Heart right ventricle (tissue), 16 donors: ENCODE data around the gene REXO1. TPM values are rescaled to one million over a fixed set of nuclear protein-coding genes. Genes with fewer than 3 reads are reported as not detected.

Source experiments
- ATAC-seq, 8 donors: fragments of 200-7000 bp; cut with Tn5 transposase; one replicate each; pipeline ENCODE4 v1.9.1; 2020; ENCODE audit warnings: mild to moderate bottlenecking in 8 of 8, moderate library complexity in 8 of 8, moderate number of reproducible peaks in 1 of 8
- DNase-seq, 2 donors: peaks; one replicate each; pipeline ENCODE4 v3.0.0-alpha.2; 2020
- H3K27ac ChIP-seq, 10 donors: fragments of 200-600 bp; sonication (generic) in 2 of 10; one replicate each; pipeline versions ENCODE4 v1.5.0 to v1.8.0; 2020 to 2022; ENCODE audit warnings: mild to moderate bottlenecking in 3 of 10
- H3K27me3 ChIP-seq, 7 donors: fragments of 200-600 bp; one replicate each; pipeline ENCODE4 v1.8.0; 2021 to 2022; ENCODE audit warnings: mild to moderate bottlenecking in 2 of 7
- H3K36me3 ChIP-seq, 9 donors: fragments of 200-600 bp; sonication (generic) in 1 of 9; one replicate each; pipeline versions ENCODE4 v1.5.0 to v1.8.0; 2020 to 2022; ENCODE audit warnings: mild to moderate bottlenecking in 2 of 9
- H3K4me1 ChIP-seq, 9 donors: fragments of 200-600 bp; sonication (generic) in 1 of 9; one replicate each; pipeline versions ENCODE4 v1.5.0 to v1.8.0; 2020 to 2022; ENCODE audit warnings: mild to moderate bottlenecking in 4 of 9
- H3K4me3 ChIP-seq, 10 donors: fragments of 200-600 bp; sonication (generic) in 2 of 10; one replicate each; pipeline versions ENCODE4 v1.5.0 to v1.8.0; 2020 to 2022; ENCODE audit warnings: mild to moderate bottlenecking in 7 of 10, moderate library complexity in 2 of 10
- H3K9me3 ChIP-seq, 11 donors: fragments of 200-600 bp in 10 of 11; sonication (generic) in 2 of 11; one replicate each; pipeline versions ENCODE4 v1.5.0 to v1.8.0; 2013 to 2022; ENCODE audit warnings: mild to moderate bottlenecking in 2 of 11, control low read depth in 1 of 11, moderate library complexity in 1 of 11
- WGBS, 2 donors: extraction: QIAGEN DNeasy Blood & Tissue Kit; methylation state at CpG; one replicate each; pipeline ENCODE4 v1.1.7; 2013; ENCODE audit warnings: inconsistent platforms in 1 of 2; 5-methylcytosine and 5-hydroxymethylcytosine counted together
- intact Hi-C, 10 donors: fragments of 100-400 bp; cut with DNase I; formaldehyde crosslinking; loops; one replicate each; pipeline versions ENCODE4 v1.11.1 to v1.14.2; 2022
- polyA plus RNA-seq, 2 donors: library from polyadenylated mRNA; stranded (reverse); fragments of 200-250 nt; gene quantifications; one replicate each; pipeline ENCODE4 v1.2.3, GENCODE V29; 2013
- total RNA-seq, 10 donors: library from RNA; stranded (reverse); fragmentation: NEBNext Ultra II Directional in 3 of 10; extraction: Animal tissue kit (Norgen Biotek cat#: 25700) in 3 of 10; gene quantifications; one replicate each; pipeline versions ENCODE4 v1.2.1 to v1.2.4, GENCODE V29; 2021 to 2023
- TF ChIP-seq, protein P1 (sequence below), 9 donors: fragments of 200-600 bp; sonication (generic) in 2 of 9; IDR thresholded peaks; one replicate each; pipeline versions ENCODE4 v1.5.0 to v1.8.0; 2021 to 2022; ENCODE audit warnings: antibody characterized with exemption in 9 of 9, mild to moderate bottlenecking in 5 of 9, moderate library complexity in 1 of 9
- donor health status: Arrhythmogenic right ventricular cardiomyopathy.
- donor health status: ischemic (EF 13 %, LVEDD 7.1; RV severe dilation, severe dysfunction).
- donor health status: healthy with polysubstance abuse.
- donor health status: DM: no; HTN: yes; CAD: no.
- donor health status: DM: no; HTN: no; CAD: no.
- donor health status: ischemic (EF 25% LVEDD 6.9; RV normal size, moderate dysfunction).
- donor health status: ischemic (EF 25% LVEDD 5.7; RV mildly dilated, moderate dysfunction).
- donor health status: healthy.
- donor health status: DM: yes; HTN: yes; CAD: no.
- donor health status: Ischemic cardiomyopathy.
- donor health status: ischemic (EF 35%, LVEDD 5.7; RV mildly dilated, moderate dysfunction).
- donor health status: nonischemic (EF 11% LVEDD 7.7; RV severe dilation, severe dysfunction).
- donor health status: DM: yes; HTN: yes; CAD: no.
- donor health status: PGD.
- donor health status: ischemic (EF 29% LVEDD 5.4; RV normal size, mild dysfunction).
- donor health status: nonischemic (EF 23%, LVEDD 6.1; RV moderate dilation, normal function).

REXO1 gene
- total and polyA plus RNA-seq, 12 donors = 13.1 to 20.6 (median 16.5) TPM

DNA sequence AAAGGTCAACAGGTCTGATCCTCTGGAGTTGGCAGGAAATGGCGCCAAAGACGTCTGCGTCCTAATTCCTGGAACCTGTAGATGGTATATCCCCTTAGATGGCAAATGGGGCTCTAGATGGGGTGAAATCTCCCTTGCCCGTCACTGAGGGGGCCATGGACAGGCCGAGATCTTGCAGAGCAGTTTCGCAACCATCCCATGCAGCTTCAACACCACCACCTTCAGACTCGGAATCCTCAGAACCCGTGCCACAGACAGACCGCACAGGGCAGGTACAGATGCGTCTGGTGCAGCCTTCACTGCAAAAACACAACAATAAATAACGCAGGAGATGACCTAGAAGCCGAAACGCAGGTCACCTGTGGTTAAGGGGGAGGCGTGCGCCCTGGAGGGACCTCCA is 17.7 kb downstream of the REXO1 start:
- Histone ChIP-seq H3K9me3 (no peaks in the 10 kb centered on the region), H3K27me3 (no peaks in the 10 kb centered on the region), H3K36me3 (peaks cover 0 to 52% (median 17%) of the 10 kb centered on the region in 9 donors), H3K4me1 (peaks cover 0 to 36% (median 21%) of the 10 kb centered on the region in 9 donors), H3K4me3 (no peak overlapping the region), H3K27ac (no peak overlapping the region)
- ATAC-seq (no peak), DNase-seq (no peak)
- WGBS, 2 donors = 93 to 94% methylated on average over 15 of the region's 15 CpGs
- TF ChIP-seq, protein P1, sequence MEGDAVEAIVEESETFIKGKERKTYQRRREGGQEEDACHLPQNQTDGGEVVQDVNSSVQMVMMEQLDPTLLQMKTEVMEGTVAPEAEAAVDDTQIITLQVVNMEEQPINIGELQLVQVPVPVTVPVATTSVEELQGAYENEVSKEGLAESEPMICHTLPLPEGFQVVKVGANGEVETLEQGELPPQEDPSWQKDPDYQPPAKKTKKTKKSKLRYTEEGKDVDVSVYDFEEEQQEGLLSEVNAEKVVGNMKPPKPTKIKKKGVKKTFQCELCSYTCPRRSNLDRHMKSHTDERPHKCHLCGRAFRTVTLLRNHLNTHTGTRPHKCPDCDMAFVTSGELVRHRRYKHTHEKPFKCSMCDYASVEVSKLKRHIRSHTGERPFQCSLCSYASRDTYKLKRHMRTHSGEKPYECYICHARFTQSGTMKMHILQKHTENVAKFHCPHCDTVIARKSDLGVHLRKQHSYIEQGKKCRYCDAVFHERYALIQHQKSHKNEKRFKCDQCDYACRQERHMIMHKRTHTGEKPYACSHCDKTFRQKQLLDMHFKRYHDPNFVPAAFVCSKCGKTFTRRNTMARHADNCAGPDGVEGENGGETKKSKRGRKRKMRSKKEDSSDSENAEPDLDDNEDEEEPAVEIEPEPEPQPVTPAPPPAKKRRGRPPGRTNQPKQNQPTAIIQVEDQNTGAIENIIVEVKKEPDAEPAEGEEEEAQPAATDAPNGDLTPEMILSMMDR (IDR thresholded peaks at IDR 0.05) = no peak
- intact Hi-C loops = no loop called here

DNA sequence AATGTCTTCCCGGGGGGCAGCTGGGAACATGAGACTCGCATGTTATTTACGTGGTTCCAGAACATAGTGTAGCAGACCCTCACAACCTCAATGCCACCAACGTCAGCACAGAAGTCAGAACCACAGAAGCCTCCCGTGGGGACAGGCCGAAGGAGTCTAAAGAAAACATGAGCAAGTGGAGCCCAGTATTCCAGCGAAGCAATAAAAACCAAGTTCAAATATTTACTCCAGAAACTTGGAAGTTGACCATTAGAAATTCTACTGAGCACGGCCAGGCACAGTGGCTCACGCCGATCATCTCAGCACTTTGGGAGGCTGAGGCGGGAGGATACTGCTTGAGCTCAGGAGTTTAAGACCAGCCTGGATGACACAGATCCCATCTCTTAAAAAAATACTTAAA is 18.3 kb downstream of the REXO1 start:
- Histone ChIP-seq H3K27ac (no peak overlapping the region), H3K27me3 (no peaks in the 10 kb centered on the region), H3K9me3 (no peaks in the 10 kb centered on the region), H3K36me3 (peaks cover 0 to 57% (median 17%) of the 10 kb centered on the region in 9 donors), H3K4me1 (peaks cover 0 to 31% (median 18%) of the 10 kb centered on the region in 9 donors), H3K4me3 (no peak overlapping the region)
- 93 to 96% methylated on average over 11 of the region's 11 CpGs for WGBS, 2 donors
- intact Hi-C loops = no loop called here
- no peak for ATAC-seq
- TF ChIP-seq, protein P1 (IDR thresholded peaks at IDR 0.05) = no peak
- DNase-seq = no peak

DNA sequence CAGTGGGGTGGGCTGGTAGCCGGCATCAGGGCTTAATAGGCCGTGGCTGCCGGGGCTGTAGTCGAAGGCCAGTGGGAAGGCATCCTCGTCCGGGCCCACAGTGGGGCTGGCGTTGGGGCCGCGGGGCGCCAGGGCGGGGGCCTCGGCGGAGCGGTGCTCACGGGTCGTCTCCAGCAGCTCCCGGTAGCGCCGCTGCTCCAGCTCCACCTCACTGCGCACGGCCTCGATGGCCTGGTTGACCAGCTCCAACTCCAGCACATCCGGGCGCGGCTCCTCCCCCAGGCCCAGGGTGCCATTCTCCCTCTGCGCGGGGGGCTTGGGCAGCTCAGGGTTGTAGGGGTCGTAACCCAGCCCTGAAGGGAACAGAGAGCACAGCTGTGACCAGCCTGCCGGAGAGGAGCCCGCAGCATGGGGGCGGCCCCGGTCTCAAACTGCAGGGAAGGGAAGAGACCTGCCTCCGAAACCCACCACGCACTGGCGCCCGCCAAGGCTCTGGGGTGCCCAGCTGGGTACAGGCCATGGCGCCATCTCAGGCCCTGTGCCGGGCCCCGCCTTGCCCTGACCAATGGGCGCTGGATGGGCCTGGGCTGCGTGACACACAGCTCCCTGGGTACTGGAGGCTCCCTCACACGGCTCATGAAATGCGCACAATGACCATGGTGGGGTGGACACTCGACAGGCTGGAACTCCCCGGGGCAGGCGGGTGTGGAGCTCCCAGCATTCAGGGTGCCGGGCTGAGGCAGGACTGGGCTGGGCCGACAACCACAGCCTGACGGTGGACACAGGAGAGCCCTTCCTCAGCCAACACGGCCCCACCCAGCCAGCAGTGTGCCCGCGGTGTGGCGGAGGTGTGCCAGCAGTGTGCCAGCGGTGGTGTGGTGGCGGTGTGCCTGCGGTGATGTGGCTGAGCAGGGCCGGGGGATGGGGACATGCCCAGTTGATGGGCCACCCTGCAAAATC is 19.7 kb downstream of the REXO1 start:
- no peak for DNase-seq
- Histone ChIP-seq H3K4me1 (peaks cover 0 to 20% (median 9%) of the 10 kb centered on the region in 9 donors), H3K27ac (no peak overlapping the region), H3K36me3 (peaks cover 0 to 71% (median 19%) of the 10 kb centered on the region in 9 donors), H3K9me3 (no peaks in the 10 kb centered on the region), H3K27me3 (no peaks in the 10 kb centered on the region), H3K4me3 (no peak overlapping the region)
- TF ChIP-seq, protein P1 (IDR thresholded peaks at IDR 0.05) = no peak
- peak in 1 of 8 donors; percentile 7 for ATAC-seq
- intact Hi-C loops = no loop called here
- WGBS, 2 donors = 93 to 96% methylated on average over 57 of the region's 57 CpGs

DNA sequence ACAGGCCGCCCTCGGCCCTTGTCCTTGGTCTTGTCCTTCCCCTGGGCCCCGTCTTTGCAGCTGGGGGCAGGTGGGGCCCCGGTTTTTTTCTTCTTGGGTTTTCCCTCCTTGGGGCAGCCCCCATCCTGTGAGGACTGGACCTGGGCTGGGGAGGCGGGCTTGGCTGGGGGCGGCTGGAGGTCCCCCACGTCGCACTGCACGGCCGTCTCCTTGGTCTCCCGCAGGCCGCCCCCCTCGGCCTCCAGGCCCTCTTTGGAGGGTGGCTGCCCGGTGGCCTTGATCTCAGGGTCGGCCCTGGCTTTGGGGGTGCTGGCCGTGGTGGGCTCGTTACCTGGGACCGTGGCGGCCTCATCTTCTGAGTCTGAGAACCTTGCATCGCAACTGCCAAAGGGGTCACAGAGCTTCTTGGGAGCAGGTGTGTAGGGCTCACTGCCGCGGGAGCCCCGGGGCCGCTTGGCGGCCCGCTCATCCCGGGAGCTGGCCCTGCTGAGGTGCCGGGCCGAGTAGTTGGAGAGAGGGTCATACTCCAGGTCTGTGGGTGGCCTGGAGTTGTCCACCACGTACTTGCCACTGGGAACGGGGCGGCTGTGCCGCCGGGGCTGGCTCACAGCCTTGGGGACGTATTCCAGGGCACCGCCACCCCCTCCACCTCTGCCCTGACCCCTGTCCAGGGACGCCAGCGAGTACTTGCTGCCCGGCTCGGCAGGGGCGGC is 20.6 kb downstream of the REXO1 start:
- Histone ChIP-seq H3K27ac (no peak overlapping the region), H3K4me3 (no peak overlapping the region), H3K27me3 (no peaks in the 10 kb centered on the region), H3K4me1 (peaks cover 0 to 17% (median 6%) of the 10 kb centered on the region in 9 donors), H3K36me3 (peaks cover 0 to 79% (median 28%) of the 10 kb centered on the region in 9 donors), H3K9me3 (no peaks in the 10 kb centered on the region)
- whole genome bisulfite sequencing, 2 donors = 93% methylated on average over 38 to 41 of the region's 41 CpGs
- TF ChIP-seq, protein P1 (IDR thresholded peaks at IDR 0.05) = no peak
- DNase-seq (no peak), ATAC-seq (peak in 1 of 8 donors; percentile 37)
- intact Hi-C loops = no loop called here
